HepG2 (cell line): ENCODE results near the gene HKDC1.

ENCODE experiments used
- CBX5 ChIP-seq: sonication (generic); formaldehyde crosslinking; IDR thresholded peaks from 2 replicates; pipeline ENCODE4 v1.4.0; 2020; ENCODE audit warnings: missing genetic modification reagents, borderline replicate concordance
- CEBPB ChIP-seq: IDR thresholded peaks from 2 replicates; pipeline ENCODE4 v1.6.1; 2011; ENCODE audit warnings: low read depth, low read length, improper control_type of control experiment, borderline replicate concordance
- EZH2 ChIP-seq: conservative IDR thresholded peaks from 2 replicates; pipeline ENCODE4 v1.6.1; 2012; ENCODE audit warnings: mild to moderate bottlenecking, low read depth, low read length, moderate library complexity
- MAZ ChIP-seq, 2 experiments: sonication (generic) in 1 of 2; formaldehyde crosslinking in 1 of 2; IDR thresholded peaks; 2 replicates each; pipeline versions ENCODE4 v1.5.0 to v1.6.1; 2012 to 2020; ENCODE audit warnings: low read depth in 2 of 2, mild to moderate bottlenecking in 2 of 2, borderline replicate concordance in 1 of 2, improper control_type of control experiment in 1 of 2, low read length in 1 of 2, missing genetic modification reagents in 1 of 2, moderate library complexity in 1 of 2
- MXI1 ChIP-seq: IDR thresholded peaks from 3 replicates; pipeline ENCODE4 v1.6.1; 2012; ENCODE audit warnings: low read depth, low read length, inconsistent platforms, borderline replicate concordance
- TARDBP ChIP-seq: sonication (generic); formaldehyde crosslinking; IDR thresholded peaks from 2 replicates; pipeline ENCODE4 v1.8.0; 2022; ENCODE audit warnings: mild to moderate bottlenecking, missing genetic modification reagents

GRCh38 chr10:69316313-69317059 is 96.4 kb downstream of the HKDC1 start:
- no peak for TF ChIP-seq MXI1
- TF ChIP-seq EZH2, result no peak
- no peak for TF ChIP-seq MAZ (IDR thresholded peaks at IDR 0.05; ENCODE audit: borderline replicate concordance, low read depth, low read length)
- no peak for TF ChIP-seq MAZ (CRISPR knock-in tag; IDR thresholded peaks at IDR 0.05; ENCODE audit: low read depth)
- no peak for TF ChIP-seq CBX5
- no peak for TF ChIP-seq TARDBP (CRISPR knock-in tag)
- TF ChIP-seq CEBPB, result no peak
